CD4-positive, alpha-beta T cell treated with Interleukin-4 for 1 hour (primary cell): ENCODE data around the gene PRSS3.
A peak's percentile ranks its signal among the peaks of the same experiment; 100 is the strongest.
"Not testable (repeated sequence)": the region's sequence is repeated elsewhere in the genome, so short reads cannot be mapped to it uniquely, and the experiment has no call there.

ENCODE experiments used
- DNase-seq, 2 donors: peaks; one replicate each; pipeline ENCODE4 v3.0.0-alpha.2; 2020 to 2022

The PRSS3 gene

DNA sequence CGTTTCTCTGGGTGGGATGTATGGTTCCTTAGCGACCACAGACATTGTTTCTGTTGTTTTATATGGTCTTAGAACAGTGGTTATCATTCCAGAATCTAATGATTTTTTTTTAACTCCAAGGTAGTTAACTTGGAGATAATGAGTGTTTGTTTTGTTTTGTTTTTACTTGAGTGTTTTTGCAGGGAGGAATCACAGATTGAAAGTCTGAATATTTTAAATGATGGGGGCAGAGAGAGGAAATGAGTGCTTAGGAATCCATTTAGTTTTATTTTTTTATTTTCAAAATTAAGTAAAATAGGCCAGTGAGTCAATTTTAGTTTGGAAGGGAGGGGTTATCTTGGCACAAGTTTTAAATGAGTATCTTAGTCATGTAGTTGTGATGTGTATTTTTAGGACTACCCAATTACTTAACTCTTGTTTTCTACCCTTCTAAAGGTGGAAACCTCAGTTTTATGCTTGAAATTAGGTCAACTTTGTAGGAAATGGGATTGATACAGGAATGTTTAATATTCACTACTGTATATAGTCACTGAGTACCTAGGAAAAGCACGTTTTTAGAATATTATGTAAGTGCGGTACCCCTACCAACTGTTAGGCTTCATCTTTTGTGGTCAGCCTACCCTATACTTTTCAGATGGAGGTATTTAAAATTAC, 23.6 kb downstream of the PRSS3 start:
- peak in 1 of 2 donors; percentile 54 for DNase-seq

DNA sequence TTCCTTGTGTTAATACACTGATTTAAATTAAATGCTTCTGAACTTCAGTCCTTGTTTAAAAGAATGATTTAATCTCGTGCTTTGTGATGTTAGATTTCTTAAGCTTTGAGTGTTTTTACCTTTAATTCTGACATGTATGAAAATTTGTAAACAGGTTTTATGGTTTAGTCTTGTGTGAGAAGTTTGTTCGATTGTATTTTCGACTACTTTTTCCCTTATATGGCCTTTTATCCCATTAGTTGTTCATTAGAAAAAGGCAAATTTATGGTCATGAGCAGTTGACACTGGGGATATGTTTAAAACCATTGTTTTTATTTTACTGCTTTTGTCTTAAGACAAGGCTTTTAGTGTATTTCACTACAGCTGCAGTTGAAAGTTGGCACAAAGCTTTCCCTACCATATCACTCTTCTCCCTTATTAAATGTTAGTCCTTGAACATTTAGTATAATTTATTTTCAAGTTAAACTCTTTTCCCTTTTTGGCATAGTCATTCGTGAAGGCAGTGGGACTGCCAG, 24.9 kb downstream of the PRSS3 start:
- no peak for DNase-seq

GRCh38 chr9:33823801-33824200, 28.4 kb downstream of the PRSS3 start:
- no peak for DNase-seq

DNA sequence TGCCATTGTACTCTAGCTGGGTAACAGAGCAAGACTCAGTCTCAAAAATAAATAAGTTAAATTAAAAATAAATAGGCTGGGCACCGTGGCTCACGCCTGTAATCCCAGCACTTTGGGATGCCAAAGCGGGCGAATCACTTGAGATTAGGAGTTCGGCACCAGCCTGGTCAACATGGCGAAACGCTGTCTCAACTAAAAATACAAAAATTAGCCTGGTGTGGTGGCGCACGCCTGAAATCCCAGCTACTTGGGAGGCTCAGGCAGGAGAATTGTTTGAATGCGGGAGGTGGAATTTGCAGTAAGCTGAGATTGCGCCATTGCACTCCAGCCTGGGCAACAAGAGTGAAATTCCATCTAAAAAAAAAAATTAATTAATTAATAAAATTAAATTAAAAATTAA, 31.9 kb downstream of the PRSS3 start:
- not testable (repeated sequence) for DNase-seq

DNA sequence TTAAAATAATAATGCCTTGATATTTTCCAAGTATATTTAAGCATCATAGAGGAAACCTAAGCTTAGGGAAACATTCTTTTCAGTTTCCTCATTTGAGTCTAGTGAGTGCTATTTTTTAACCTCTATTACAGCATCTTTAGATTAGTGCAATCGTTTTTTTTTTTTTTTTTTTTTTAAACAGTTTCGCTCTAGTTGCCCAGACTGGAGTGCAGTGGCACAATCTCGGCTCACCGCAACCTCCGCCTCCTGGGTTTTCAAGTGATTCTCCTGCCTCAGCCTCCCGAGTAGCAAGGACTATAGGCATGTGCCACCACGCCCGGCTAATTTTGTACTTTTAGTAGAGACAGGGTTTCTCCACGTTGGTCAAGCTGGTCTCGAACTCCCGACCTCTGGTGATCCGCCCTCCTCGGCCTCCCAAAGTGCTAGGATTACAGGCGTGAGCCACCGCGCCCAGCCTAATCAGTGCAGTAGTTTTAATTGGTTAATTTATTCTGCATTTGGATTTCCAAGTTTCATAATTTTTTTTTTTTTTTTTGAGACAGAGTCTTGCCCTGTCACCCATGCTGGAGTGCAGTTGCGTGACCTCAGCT, 34.4 kb downstream of the PRSS3 start:
- DNase-seq, result not testable (repeated sequence)

DNA sequence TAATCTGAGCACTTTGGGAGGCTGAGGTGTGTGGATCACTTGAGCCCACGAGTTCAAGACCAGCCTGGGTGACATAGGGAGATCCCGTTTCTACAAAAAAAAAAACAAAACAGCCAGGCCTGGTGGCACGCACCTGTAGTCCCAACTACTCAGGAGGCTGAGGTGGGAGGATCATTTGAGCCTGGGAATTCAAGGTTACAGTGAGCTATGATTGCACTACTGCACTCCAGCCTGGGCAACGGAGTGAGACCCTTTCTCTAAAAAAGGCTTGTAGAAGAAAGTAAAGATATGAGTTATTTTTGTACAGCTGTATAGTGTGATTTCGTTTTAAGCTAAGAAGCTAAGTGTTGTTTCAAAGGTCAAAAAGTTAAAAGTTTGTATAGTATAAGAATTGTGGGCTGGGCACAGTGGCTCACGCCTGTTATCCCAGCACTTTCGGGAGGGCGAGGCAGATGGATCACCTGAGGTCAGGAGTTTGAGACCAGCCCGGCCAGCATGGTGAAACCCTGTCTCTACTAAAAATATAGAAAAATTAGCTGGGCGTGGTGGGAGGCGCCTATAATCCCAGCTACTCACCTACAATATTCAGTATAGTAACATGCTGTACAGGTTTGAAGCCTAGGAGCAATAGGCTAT, 40.4 kb downstream of the PRSS3 start:
- no peak for DNase-seq

GRCh38 chr9:33836261-33836660, 40.9 kb downstream of the PRSS3 start:
- peak in 1 of 2 donors; percentile 24 for DNase-seq

- DNase-seq, result no peak
These were observed 41.8 kb downstream of the PRSS3 start for GRCh38 chr9:33837138-33837537.

- no peak for DNase-seq
These were observed 45.0 kb downstream of the PRSS3 start for GRCh38 chr9:33840381-33840780.

DNA sequence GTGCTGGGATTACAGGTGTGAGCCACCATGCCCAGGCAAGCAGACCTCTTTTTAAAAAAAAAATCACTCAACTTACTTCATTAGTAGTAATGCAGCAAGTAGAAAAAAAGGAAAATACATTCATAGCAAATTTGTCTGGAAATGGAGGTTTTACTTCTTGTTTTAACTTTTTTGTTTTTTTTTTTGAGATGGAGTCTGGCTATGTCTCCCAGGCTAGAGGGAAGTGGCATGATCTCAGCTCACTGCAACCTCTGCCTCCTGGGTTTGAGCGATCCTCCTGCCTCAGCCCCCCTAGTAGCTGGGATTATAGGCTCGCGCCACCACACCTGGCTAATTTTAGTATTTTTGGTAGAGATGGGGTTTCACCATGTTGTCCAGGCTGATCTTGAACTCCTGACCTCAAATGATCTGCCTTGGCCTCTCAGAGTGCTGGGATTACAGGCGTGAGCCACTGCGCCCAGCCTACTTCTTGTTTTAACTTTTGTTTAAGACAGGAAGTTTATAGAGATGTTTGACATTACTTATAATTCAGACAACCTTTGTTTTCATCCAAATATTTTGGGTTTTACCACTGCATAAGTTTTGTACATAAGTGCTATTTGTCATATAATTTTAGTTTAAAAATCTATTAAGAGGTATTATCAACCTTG, 48.1 kb downstream of the PRSS3 start:
- peak in 1 of 2 donors; percentile 17 for DNase-seq

- no peak for DNase-seq
These were observed 50.9 kb downstream of the PRSS3 start for GRCh38 chr9:33846231-33846630.

DNA sequence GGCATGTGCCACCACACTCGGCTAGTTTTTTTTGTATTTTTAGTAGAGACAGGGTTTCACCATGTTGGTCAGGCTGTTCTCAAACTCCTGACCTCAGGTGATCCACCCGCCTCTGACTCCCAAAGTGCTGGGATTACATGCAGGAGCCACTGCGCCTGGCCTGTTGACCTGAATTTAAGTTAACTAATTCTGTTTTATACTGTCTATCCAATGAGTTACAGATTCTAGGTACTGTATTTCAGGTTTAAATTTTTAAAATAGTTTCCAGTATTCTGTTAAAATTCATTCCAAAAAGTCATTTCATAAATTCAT, 52.5 kb downstream of the PRSS3 start:
- DNase-seq, result not testable (repeated sequence)
